Stomach (tissue), 9 donors: ENCODE results near the gene PPP1R16B. TPM values are rescaled to one million over a fixed set of nuclear protein-coding genes. Genes with fewer than 3 reads are reported as not detected.

Experiments used
- DNase-seq, 2 donors: peaks; one replicate each; pipeline versions ENCODE4 v3.0.0 to v3.0.0-alpha.2; 2013 to 2019
- H3K27ac ChIP-seq, 5 donors: fragments of 200-600 bp in 4 of 5; sonication (generic) in 4 of 5; one replicate each; pipeline ENCODE4 v1.5.1; 2013 to 2019; ENCODE audit warnings: mild to moderate bottlenecking in 1 of 5, moderate library complexity in 1 of 5
- H3K27me3 ChIP-seq, 3 donors: fragments of 200-600 bp; sonication (generic); one replicate each; pipeline ENCODE4 v1.5.1; 2017 to 2019; ENCODE audit warnings: mixed run types in 1 of 3
- H3K36me3 ChIP-seq, 4 donors: fragments of 200-600 bp; sonication (generic); 1 replicate in 3 of 4; 2 replicates in 1 of 4; pipeline ENCODE4 v1.5.1; 2016 to 2019
- H3K4me1 ChIP-seq, 4 donors: fragments of 200-600 bp; sonication (generic); one replicate each; pipeline ENCODE4 v1.5.1; 2016 to 2019
- H3K4me3 ChIP-seq, 4 donors: fragments of 200-600 bp; sonication (generic) in 3 of 4; one replicate each; pipeline ENCODE4 v1.5.1; 2016 to 2019; ENCODE audit warnings: mild to moderate bottlenecking in 1 of 4
- H3K9me3 ChIP-seq, 4 donors: fragments of 200-600 bp; sonication (generic); one replicate each; pipeline ENCODE4 v1.5.1; 2016 to 2019
- EP300 ChIP-seq: sonication (generic); formaldehyde crosslinking; IDR thresholded peaks from one replicate; pipeline ENCODE4 v1.6.1; 2017; ENCODE audit warnings: antibody characterized with exemption
- POLR2A ChIP-seq, 4 donors: fragments of 450-650 bp; IDR thresholded peaks; one replicate each; pipeline ENCODE4 v1.6.1; 2016; ENCODE audit warnings: antibody characterized with exemption in 4 of 4, control low read depth in 2 of 4, mild to moderate bottlenecking in 1 of 4, moderate library complexity in 1 of 4
- POLR2AphosphoS5 ChIP-seq, 3 donors: sonication (generic); formaldehyde crosslinking; IDR thresholded peaks; one replicate each; pipeline ENCODE4 v1.6.1; 2016; ENCODE audit warnings: antibody characterized with exemption in 3 of 3
- WGBS, 5 donors: extraction: QIAGEN DNeasy Blood & Tissue Kit in 3 of 5; methylation state at CpG; one replicate each; pipeline versions ENCODE4 v1.1.5 to v1.1.7; 2013 to 2018; 5-methylcytosine and 5-hydroxymethylcytosine counted together
- intact Hi-C: fragments of 100-400 bp; cut with DNase I; formaldehyde crosslinking; loops from one replicate; pipeline ENCODE4 v1.15.1; 2023; ENCODE audit warnings: low total_unique reads
- polyA plus RNA-seq, 3 donors: library from polyadenylated mRNA; stranded (reverse); fragments of 200-250 nt; gene quantifications; one replicate each; pipeline ENCODE4 v1.2.3, GENCODE V29; 2013
- total RNA-seq, 5 donors: library from RNA; depleted of rRNA; stranded (reverse); fragments of >200 nt; gene quantifications; one replicate each; pipeline versions ENCODE4 v1.1.0 to v1.2.3, GENCODE V29; 2014 to 2016
- TF ChIP-seq, protein P1 (sequence below), 7 experiments: fragments of 450-650 bp in 4 of 7; fragments of 200-600 bp in 3 of 7; sonication (generic) in 3 of 7; IDR thresholded peaks; one replicate each; pipeline ENCODE4 v1.5.1; 2016 to 2019; ENCODE audit warnings: antibody characterized with exemption in 7 of 7, control low read depth in 2 of 7, mild to moderate bottlenecking in 1 of 7
- donor health status: healthy with polysubstance abuse.
- donor health status: Bipolar disorder and iron deficiency.
- donor health status: healthy.

The PPP1R16B gene
- total and polyA plus RNA-seq, 8 donors, result 1.2 to 18.7 (median 6.2) TPM

DNA sequence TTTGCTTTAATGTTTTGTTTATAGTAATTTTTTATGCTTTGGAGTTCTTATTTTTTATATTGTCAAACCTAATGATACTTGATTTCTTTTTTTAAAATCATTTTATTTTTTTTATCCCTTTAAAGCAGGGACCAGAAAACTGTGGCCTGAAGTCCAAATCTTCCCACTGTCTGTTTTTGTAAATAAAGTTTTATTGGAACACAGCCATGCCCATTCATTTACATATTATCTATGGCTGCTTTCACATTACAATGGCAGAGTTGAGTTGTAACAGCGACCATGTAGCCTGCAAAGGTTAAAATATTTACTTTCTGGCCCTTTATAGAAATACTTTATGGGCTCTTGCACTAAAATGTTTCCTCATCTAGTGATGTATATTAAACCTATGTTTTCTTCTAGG lies 42.3 kb downstream of the PPP1R16B start:
- H3K27ac ChIP-seq, result no peak overlapping the region
- DNase-seq, result no peak
- WGBS, 5 donors, result 43 to 82% (median 67%) methylated on average over 1 of the region's 1 CpG
- H3K4me3 ChIP-seq, result no peak overlapping the region
- no peak for TF ChIP-seq POLR2A (IDR thresholded peaks at IDR 0.05)
- no peak for TF ChIP-seq EP300
- TF ChIP-seq, protein P1, sequence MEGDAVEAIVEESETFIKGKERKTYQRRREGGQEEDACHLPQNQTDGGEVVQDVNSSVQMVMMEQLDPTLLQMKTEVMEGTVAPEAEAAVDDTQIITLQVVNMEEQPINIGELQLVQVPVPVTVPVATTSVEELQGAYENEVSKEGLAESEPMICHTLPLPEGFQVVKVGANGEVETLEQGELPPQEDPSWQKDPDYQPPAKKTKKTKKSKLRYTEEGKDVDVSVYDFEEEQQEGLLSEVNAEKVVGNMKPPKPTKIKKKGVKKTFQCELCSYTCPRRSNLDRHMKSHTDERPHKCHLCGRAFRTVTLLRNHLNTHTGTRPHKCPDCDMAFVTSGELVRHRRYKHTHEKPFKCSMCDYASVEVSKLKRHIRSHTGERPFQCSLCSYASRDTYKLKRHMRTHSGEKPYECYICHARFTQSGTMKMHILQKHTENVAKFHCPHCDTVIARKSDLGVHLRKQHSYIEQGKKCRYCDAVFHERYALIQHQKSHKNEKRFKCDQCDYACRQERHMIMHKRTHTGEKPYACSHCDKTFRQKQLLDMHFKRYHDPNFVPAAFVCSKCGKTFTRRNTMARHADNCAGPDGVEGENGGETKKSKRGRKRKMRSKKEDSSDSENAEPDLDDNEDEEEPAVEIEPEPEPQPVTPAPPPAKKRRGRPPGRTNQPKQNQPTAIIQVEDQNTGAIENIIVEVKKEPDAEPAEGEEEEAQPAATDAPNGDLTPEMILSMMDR (IDR thresholded peaks at IDR 0.05), result no peak
- TF ChIP-seq POLR2AphosphoS5 (IDR thresholded peaks at IDR 0.05), result no peak
- no peaks in the 10 kb centered on the region for H3K27me3 ChIP-seq
- no peaks in the 10 kb centered on the region for H3K9me3 ChIP-seq
- H3K4me1 ChIP-seq, result no peaks in the 10 kb centered on the region
- no peaks in the 10 kb centered on the region for H3K36me3 ChIP-seq
- intact Hi-C loops, result no loop called here

DNA sequence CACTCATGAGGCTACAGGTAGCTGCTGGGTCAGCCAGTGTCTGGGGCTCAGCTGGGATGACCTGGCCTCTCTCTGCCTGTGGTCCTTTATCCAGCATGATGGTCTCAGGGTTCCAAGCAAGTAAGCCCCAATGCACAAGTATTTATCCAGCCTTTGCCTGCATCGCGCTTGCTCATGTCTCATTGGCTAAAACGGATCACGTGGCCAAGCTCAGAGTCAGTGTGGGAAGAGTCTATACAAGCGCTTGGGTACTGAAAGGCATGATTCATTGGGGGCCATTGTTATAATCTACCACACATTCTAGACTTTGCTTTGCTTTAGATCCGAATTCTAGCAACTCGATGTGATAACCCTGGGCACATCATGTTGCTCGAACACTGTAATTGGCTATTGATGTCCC lies 48.3 kb downstream of the PPP1R16B start:
- Histone ChIP-seq H3K27me3 (peaks cover 0 to 4% (median 0%) of the 10 kb centered on the region in 3 donors), H3K4me3 (no peak overlapping the region), H3K4me1 (no peaks in the 10 kb centered on the region), H3K36me3 (no peaks in the 10 kb centered on the region), H3K9me3 (no peaks in the 10 kb centered on the region), H3K27ac (no peak overlapping the region)
- DNase-seq, result no peak
- intact Hi-C loops, result no loop called here
- no peak for TF ChIP-seq POLR2AphosphoS5 (IDR thresholded peaks at IDR 0.05)
- no peak for TF ChIP-seq POLR2A (IDR thresholded peaks at IDR 0.05)
- TF ChIP-seq EP300, result no peak
- TF ChIP-seq, protein P1 (IDR thresholded peaks at IDR 0.05), result no peak
- 90 to 95% (median 93%) methylated on average over 8 of the region's 8 CpGs for WGBS, 5 donors

DNA sequence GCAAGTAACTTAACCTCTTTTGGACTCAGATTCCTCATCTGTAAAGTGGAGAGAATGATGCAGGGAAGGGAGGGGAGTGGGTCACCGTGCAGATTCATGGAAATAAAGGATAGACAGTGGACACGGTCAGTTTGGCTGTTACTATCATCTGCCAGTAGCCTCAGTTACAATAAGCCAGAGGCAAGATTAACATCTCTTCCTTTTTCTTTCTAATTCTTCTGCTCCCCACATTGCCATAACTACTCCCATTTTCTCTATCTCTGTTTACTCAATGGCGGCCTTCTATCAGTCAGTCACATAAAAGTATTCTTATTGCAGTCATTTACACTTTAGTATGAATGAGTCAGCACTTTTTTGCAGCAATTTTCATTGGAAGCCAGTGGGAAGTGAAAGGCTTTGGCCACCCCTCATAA lies 49.2 kb downstream of the PPP1R16B start:
- Histone ChIP-seq H3K27me3 (peaks cover 0 to 9% (median 0%) of the 10 kb centered on the region in 3 donors), H3K4me1 (no peaks in the 10 kb centered on the region), H3K9me3 (no peaks in the 10 kb centered on the region), H3K27ac (no peak overlapping the region), H3K4me3 (no peak overlapping the region), H3K36me3 (no peaks in the 10 kb centered on the region)
- 60 to 75% (median 67%) methylated on average over 3 of the region's 3 CpGs for WGBS, 5 donors
- no peak for DNase-seq
- TF ChIP-seq EP300 (no peak), POLR2A (IDR thresholded peaks at IDR 0.05) (no peak), POLR2AphosphoS5 (IDR thresholded peaks at IDR 0.05) (no peak)
- TF ChIP-seq, protein P1 (IDR thresholded peaks at IDR 0.05), result no peak
- intact Hi-C loops, result no loop called here

DNA sequence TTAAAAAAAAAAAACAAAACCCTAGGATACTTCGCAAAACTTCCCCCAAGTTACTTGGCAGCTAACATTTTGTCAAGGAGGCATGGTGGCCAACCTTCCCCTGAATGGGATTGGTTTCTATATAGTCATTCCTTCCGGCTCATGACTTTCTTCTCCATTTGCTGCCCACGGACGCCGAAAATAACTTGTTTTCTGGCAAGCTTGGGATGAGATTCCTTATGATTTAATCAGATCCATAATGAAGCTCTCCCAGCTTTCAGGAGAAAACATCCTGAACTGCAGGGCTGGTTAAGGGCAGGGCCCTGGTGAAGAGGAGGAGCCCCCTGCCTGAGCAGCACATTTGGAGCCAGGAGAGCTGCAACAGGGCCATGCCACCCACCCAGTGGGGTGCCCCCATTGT lies 49.9 kb downstream of the PPP1R16B start:
- Histone ChIP-seq H3K27ac (no peak overlapping the region), H3K36me3 (no peaks in the 10 kb centered on the region), H3K4me3 (no peak overlapping the region), H3K9me3 (no peaks in the 10 kb centered on the region), H3K27me3 (peaks cover 0 to 11% (median 0%) of the 10 kb centered on the region in 3 donors), H3K4me1 (no peaks in the 10 kb centered on the region)
- 61 to 83% (median 75%) methylated on average over 5 of the region's 5 CpGs for WGBS, 5 donors
- TF ChIP-seq POLR2AphosphoS5 (IDR thresholded peaks at IDR 0.05) (no peak), POLR2A (IDR thresholded peaks at IDR 0.05) (no peak)
- DNase-seq, result no peak
- intact Hi-C loops, result no loop called here

DNA sequence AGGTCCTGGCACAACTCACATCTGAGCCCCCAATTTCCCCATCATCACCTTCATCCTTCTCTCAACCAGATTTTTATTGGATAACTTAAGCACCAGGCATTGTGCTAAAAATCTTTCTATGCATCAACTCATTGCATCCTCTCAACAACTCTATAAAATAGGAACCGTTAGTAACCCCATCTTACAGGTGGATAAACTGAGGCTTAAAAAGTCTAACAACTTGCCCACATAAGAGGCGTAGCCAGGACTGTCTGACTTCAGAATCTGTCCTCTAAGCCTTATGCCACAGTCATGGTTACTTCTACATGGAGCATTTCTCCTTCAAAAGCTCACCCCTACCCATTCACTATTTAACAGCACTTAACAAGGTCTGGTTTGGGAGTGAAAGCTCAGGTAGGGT lies 51.1 kb downstream of the PPP1R16B start:
- no peak overlapping the region for H3K4me3 ChIP-seq
- TF ChIP-seq, protein P1 (IDR thresholded peaks at IDR 0.05), result no peak
- WGBS, 5 donors, result 80 to 91% (median 88%) methylated on average over 2 of the region's 2 CpGs
- no peaks in the 10 kb centered on the region for H3K4me1 ChIP-seq
- no peak overlapping the region for H3K27ac ChIP-seq
- H3K36me3 ChIP-seq, result no peaks in the 10 kb centered on the region
- peaks cover 0 to 21% (median 0%) of the 10 kb centered on the region in 3 donors for H3K27me3 ChIP-seq
- DNase-seq, result no peak
- intact Hi-C loops, result no loop called here
- no peaks in the 10 kb centered on the region for H3K9me3 ChIP-seq
